ENCODE measurements around the gene PIP4K2C. TPM values are rescaled to one million over a fixed set of nuclear protein-coding genes. Genes with fewer than 3 reads are reported as not detected.

Gene PIP4K2C
- total RNA-seq, 1 donor from 2014 or later, result 31.0 TPM

- Histone ChIP-seq H3K27ac (peak overlapping the region; percentile 78), H3K9me3 (no peaks in the 10 kb centered on the region), H3K27me3 (no peaks in the 10 kb centered on the region)
These were observed 862 bp downstream of the PIP4K2C start for GRCh38 chr12:57591782-57592325.

DNA sequence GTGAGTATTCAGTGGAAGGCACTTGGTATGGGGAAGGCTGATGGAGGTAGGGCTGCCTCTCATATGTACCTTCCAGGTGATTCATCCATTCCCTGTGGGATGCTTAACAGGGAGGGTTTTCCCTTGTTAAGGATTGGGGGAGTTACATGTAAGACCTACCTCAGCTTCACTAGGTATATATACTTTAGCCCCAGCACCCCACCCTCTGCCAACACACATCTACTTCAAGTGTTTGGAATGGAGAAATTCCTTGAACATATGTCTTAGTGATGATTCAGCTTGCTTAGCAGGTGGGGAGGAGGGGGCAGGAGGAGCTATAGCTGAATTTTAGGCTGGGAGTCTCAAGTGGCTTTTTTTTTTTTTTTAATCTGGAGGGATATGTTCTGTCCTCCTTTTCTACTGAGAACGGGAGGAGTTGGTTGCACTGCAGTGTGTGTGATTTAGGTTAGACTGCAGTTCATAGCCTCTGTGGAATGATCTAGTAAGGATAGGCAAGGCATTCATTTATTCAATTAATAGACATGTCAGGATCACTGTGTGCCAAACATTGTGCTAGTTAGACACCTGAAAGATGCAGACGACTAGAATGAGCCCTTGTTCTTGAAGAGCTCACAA, 1.7 kb downstream of the PIP4K2C start:
- H3K27ac ChIP-seq, result no peak overlapping the region
- H3K36me3 ChIP-seq, result peaks cover 20% of the 10 kb centered on the region
- no peak for DNase-seq
- no peak for ATAC-seq
- H3K9me3 ChIP-seq, result no peaks in the 10 kb centered on the region
- intact Hi-C loops (cut with DNase I), result no loop called here
- H3K4me1 ChIP-seq, result peaks cover 17% of the 10 kb centered on the region
- no peaks in the 10 kb centered on the region for H3K27me3 ChIP-seq
- peak overlapping the region; percentile 94 for H3K4me3 ChIP-seq
- no peak for TF ChIP-seq CTCF (IDR thresholded peaks at IDR 0.05)

More at GRCh38 chr12:57591782-57592325, 862 bp downstream of the PIP4K2C start:
- ATAC-seq (no peak), DNase-seq (no peak)
- peaks cover 17% of the 10 kb centered on the region for H3K4me1 ChIP-seq
- TF ChIP-seq CTCF (IDR thresholded peaks at IDR 0.05), result no peak
- intact Hi-C loops (cut with DNase I), result no loop called here
- peak overlapping the region; percentile 94 for H3K4me3 ChIP-seq
- peaks cover 18% of the 10 kb centered on the region for H3K36me3 ChIP-seq

- H3K27me3 ChIP-seq, result no peaks in the 10 kb centered on the region
- ATAC-seq (no peak), DNase-seq (no peak)
- H3K27ac ChIP-seq, result no peak overlapping the region
- no peak overlapping the region for H3K4me3 ChIP-seq
- intact Hi-C loops (cut with DNase I), result no loop called here
- peaks cover 20% of the 10 kb centered on the region for H3K36me3 ChIP-seq
- no peak for TF ChIP-seq CTCF (IDR thresholded peaks at IDR 0.05)
- H3K4me1 ChIP-seq, result peaks cover 17% of the 10 kb centered on the region
- no peaks in the 10 kb centered on the region for H3K9me3 ChIP-seq
These were observed 2.2 kb downstream of the PIP4K2C start for GRCh38 chr12:57593187-57593586.

GRCh38 chr12:57600395-57600794, 9.4 kb downstream of the PIP4K2C start:
- intact Hi-C loops (cut with DNase I), result no loop called here
- Histone ChIP-seq H3K27ac (no peak overlapping the region), H3K4me3 (no peak overlapping the region), H3K27me3 (no peaks in the 10 kb centered on the region), H3K9me3 (no peaks in the 10 kb centered on the region), H3K4me1 (peaks cover 7% of the 10 kb centered on the region), H3K36me3 (peaks cover 44% of the 10 kb centered on the region)
- TF ChIP-seq CTCF (IDR thresholded peaks at IDR 0.05), result no peak
- ATAC-seq (no peak), DNase-seq (no peak)

DNA sequence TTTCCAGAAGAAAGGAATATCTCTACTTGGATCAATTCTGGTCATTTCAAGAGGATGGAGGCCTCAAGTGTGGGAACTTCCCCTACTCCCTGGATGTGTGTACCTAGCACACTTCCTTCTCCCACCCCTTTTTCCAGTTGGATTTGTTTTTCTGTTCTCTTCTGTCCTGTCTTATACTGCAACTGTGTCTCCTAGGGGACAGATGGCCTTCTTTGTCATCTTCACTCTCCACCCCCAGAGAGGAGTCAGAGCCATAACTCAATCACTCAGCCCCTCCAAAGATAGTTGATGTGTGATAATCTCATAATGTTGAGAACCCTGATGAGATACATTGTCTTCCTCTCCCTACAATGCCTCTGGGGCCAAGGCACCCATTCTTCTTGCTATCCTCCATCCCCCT, 11.6 kb downstream of the PIP4K2C start:
- no peak overlapping the region for H3K27ac ChIP-seq
- no peaks in the 10 kb centered on the region for H3K9me3 ChIP-seq
- intact Hi-C loops (cut with DNase I), result no loop called here
- H3K27me3 ChIP-seq, result no peaks in the 10 kb centered on the region
- TF ChIP-seq CTCF (IDR thresholded peaks at IDR 0.05), result no peak
- H3K4me1 ChIP-seq, result peaks cover 16% of the 10 kb centered on the region
- no peak for ATAC-seq
- peaks cover 31% of the 10 kb centered on the region for H3K36me3 ChIP-seq
- no peak overlapping the region for H3K4me3 ChIP-seq
- DNase-seq, result no peak
